Measurements from ENCODE around the gene MRPS9. TPM values are rescaled to one million over a fixed set of nuclear protein-coding genes. Genes with fewer than 3 reads are reported as not detected.

Gene MRPS9
- total RNA-seq, 1 donor from 2014 or later: 42.3 TPM

DNA sequence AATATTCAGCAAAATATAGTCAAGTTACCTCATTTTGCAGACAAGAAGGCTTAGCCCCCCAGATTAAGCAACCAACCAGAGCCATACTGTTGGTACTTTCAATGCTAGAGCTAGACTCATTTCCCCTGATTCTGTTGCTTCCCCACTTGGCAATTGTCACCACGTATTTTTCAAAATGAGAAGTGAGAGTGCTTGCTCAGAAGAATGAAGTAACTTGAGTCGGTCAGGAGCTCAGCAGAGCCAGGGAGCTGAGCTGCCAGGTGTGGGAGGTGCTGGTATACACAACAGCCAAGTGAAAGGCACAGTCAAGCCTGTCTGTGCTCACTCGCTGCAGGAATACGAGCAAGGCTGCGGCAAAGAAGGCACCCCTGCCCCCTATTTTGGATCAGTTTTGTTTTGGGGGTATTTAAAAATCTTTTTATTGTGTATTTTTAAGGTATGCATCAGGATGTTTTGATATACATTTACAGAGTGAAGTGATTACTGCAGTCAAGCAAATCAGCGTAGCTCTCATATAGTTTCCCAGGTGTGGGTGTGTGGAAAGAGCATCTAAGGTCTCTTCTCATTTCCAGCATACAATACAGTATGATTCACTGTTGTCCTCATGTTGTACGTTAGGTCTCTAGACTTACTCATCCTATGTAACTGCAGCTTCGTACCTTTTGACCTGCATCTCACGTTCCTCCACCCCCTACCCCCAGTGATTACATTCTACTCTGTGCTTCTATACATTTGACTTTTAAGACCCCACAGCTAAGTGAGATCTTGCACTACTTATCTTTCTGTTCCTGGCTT lies 62.4 kb downstream of the MRPS9 start:
- TF ChIP-seq, protein P1, sequence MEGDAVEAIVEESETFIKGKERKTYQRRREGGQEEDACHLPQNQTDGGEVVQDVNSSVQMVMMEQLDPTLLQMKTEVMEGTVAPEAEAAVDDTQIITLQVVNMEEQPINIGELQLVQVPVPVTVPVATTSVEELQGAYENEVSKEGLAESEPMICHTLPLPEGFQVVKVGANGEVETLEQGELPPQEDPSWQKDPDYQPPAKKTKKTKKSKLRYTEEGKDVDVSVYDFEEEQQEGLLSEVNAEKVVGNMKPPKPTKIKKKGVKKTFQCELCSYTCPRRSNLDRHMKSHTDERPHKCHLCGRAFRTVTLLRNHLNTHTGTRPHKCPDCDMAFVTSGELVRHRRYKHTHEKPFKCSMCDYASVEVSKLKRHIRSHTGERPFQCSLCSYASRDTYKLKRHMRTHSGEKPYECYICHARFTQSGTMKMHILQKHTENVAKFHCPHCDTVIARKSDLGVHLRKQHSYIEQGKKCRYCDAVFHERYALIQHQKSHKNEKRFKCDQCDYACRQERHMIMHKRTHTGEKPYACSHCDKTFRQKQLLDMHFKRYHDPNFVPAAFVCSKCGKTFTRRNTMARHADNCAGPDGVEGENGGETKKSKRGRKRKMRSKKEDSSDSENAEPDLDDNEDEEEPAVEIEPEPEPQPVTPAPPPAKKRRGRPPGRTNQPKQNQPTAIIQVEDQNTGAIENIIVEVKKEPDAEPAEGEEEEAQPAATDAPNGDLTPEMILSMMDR (IDR thresholded peaks at IDR 0.05; ENCODE audit: unreplicated experiment): no peak
- H3K27me3 Mint-ChIP-seq: no peaks in the 10 kb centered on the region
- H3K27ac Mint-ChIP-seq: peak overlapping the region; percentile 30
- peaks cover 4% of the 10 kb centered on the region for H3K4me1 Mint-ChIP-seq (ENCODE audit: low read depth)
- H3K36me3 Mint-ChIP-seq (ENCODE audit: insufficient read depth): peaks cover 18% of the 10 kb centered on the region
- DNase-seq (ENCODE audit: low spot score, unreplicated experiment): no peak
- H3K4me3 Mint-ChIP-seq (ENCODE audit: low read depth): no peak overlapping the region
- H3K9me3 Mint-ChIP-seq (ENCODE audit: low read depth): no peaks in the 10 kb centered on the region

DNA sequence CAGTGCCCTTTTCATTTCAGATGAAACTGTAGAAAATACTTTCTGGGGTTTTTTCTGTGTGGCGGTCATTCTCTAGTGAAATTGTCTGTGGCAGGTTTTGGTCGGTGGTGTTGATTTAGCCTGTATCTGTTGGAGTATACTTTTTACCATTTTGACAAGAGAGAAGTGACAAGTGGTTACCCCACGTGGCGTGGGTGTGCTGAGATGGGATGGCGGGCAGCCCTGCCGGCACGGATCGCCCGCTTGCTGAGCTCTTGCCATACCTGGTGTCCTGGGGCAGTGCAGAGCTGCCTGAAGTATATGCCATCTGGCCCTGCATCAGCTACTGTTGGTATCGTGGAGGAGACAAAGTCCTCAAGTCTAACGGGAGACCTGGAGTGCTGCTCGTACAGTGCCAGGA lies 64.1 kb downstream of the MRPS9 start:
- no peak for DNase-seq (ENCODE audit: low spot score, unreplicated experiment)
- Mint-ChIP-seq H3K36me3 (ENCODE audit: insufficient read depth) (peaks cover 18% of the 10 kb centered on the region), H3K27ac (no peak overlapping the region), H3K9me3 (ENCODE audit: low read depth) (no peaks in the 10 kb centered on the region), H3K4me3 (ENCODE audit: low read depth) (no peak overlapping the region), H3K27me3 (no peaks in the 10 kb centered on the region), H3K4me1 (ENCODE audit: low read depth) (peaks cover 4% of the 10 kb centered on the region)
- TF ChIP-seq, protein P1 (IDR thresholded peaks at IDR 0.05; ENCODE audit: unreplicated experiment): no peak

DNA sequence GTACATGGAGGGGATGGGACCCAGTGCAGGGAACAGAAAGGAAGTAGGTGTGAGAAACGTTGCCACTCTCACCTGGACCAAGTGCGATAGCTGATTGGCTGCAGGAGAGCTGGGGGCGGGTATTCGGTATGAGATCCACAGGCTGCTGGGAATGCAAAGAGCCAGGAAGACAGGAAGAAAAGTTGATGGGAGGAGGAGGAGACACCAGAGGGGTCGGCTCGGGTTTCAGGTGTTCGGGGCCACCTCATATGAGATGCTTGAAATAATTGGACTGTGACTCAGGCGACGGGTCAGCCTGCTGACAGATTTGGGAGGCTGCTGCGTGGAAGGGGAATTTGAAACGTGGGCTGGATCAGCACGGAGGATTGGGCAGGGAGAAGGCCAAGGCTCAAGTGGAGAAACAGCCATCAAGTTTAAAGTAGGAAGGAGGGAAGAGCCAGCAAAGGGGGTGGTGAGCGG lies 65.1 kb downstream of the MRPS9 start:
- H3K36me3 Mint-ChIP-seq (ENCODE audit: insufficient read depth): peaks cover 18% of the 10 kb centered on the region
- DNase-seq (ENCODE audit: low spot score, unreplicated experiment): no peak
- H3K4me3 Mint-ChIP-seq (ENCODE audit: low read depth): no peak overlapping the region
- H3K27ac Mint-ChIP-seq: peak overlapping the region; percentile 71
- H3K27me3 Mint-ChIP-seq: no peaks in the 10 kb centered on the region
- TF ChIP-seq, protein P1 (IDR thresholded peaks at IDR 0.05; ENCODE audit: unreplicated experiment): no peak
- no peaks in the 10 kb centered on the region for H3K9me3 Mint-ChIP-seq (ENCODE audit: low read depth)
- peaks cover 4% of the 10 kb centered on the region for H3K4me1 Mint-ChIP-seq (ENCODE audit: low read depth)

DNA sequence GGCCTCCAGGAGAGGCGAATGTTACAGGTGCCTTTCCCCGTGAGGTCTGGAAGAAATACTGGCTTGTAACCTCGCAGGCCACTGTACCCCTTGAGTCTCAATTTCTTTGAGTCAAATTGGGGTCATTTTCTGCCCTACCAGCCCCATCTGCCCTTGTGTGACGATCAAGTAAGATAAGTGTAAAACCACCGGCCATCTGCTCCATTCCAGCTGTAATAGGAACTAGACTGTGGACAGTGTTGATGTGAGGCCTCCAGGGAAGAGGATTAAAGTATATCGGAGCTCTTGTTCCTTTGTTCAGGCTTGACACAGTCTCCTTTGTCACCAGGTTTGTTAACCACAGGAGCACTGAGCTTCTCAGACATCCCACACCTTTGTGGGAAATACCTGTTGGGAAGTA lies 65.6 kb downstream of the MRPS9 start:
- Mint-ChIP-seq H3K9me3 (ENCODE audit: low read depth) (no peaks in the 10 kb centered on the region), H3K27me3 (no peaks in the 10 kb centered on the region), H3K4me1 (ENCODE audit: low read depth) (peaks cover 4% of the 10 kb centered on the region), H3K4me3 (ENCODE audit: low read depth) (no peak overlapping the region), H3K27ac (no peak overlapping the region), H3K36me3 (ENCODE audit: insufficient read depth) (peaks cover 17% of the 10 kb centered on the region)
- TF ChIP-seq, protein P1 (IDR thresholded peaks at IDR 0.05; ENCODE audit: unreplicated experiment): no peak
- DNase-seq (ENCODE audit: low spot score, unreplicated experiment): no peak

DNA sequence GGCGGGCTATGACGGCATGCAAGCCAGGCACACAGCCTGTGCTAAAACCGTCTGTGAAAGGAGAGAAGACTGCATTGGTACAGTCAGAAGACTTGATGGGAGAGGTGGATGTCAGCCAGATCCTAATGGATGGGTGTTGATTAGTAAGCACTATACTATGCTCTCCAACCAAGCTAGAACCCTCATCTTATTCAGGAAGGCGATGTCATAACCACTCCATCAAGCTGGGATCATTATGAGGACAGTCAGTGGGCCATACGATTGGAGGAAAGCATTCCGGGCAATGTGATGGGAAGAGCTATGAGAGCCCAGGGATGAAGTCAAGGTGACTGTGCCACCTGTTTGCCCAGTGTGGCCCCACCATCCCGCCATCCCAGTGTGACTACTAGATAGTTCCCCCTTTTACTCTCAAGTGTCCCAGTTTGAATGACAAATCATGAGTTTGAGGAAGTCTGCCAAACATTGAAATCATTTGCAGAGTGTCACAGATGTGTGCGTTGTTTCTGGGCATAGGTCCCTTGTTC lies 66.4 kb downstream of the MRPS9 start:
- Mint-ChIP-seq H3K27ac (no peak overlapping the region), H3K27me3 (no peaks in the 10 kb centered on the region), H3K4me1 (ENCODE audit: low read depth) (peaks cover 4% of the 10 kb centered on the region), H3K36me3 (ENCODE audit: insufficient read depth) (peaks cover 17% of the 10 kb centered on the region), H3K9me3 (ENCODE audit: low read depth) (no peaks in the 10 kb centered on the region), H3K4me3 (ENCODE audit: low read depth) (no peak overlapping the region)
- no peak for DNase-seq (ENCODE audit: low spot score, unreplicated experiment)
- TF ChIP-seq, protein P1 (IDR thresholded peaks at IDR 0.05; ENCODE audit: unreplicated experiment): no peak

Measured in progenitor cell of endocrine pancreas (in vitro differentiated cells).